KOPT-K1 (cell line): Measurements from ENCODE around the gene SEC24D.

Experiments
- H3K27ac ChIP-seq: fragments of 200-600 bp; sonication (generic); 2 replicates; pipeline ENCODE4 v1.5.1; 2016; ENCODE audit warnings: antibody characterized with exemption, mild to moderate bottlenecking, low read depth, low read length; ENCODE audit not compliant: poor library complexity, severe bottlenecking
- H3K36me3 ChIP-seq: fragments of 200-600 bp; sonication (generic); 2 replicates; pipeline ENCODE4 v1.5.1; 2017; ENCODE audit warnings: antibody characterized with exemption, mild to moderate bottlenecking, low read length, moderate library complexity; ENCODE audit not compliant: insufficient read depth
- H3K9me3 ChIP-seq: fragments of 200-600 bp; sonication (generic); 2 replicates; pipeline ENCODE4 v1.5.1; 2017; ENCODE audit warnings: antibody characterized with exemption, low read length, mild to moderate bottlenecking; ENCODE audit not compliant: insufficient read depth, poor library complexity, severe bottlenecking

Gene SEC24D

DNA sequence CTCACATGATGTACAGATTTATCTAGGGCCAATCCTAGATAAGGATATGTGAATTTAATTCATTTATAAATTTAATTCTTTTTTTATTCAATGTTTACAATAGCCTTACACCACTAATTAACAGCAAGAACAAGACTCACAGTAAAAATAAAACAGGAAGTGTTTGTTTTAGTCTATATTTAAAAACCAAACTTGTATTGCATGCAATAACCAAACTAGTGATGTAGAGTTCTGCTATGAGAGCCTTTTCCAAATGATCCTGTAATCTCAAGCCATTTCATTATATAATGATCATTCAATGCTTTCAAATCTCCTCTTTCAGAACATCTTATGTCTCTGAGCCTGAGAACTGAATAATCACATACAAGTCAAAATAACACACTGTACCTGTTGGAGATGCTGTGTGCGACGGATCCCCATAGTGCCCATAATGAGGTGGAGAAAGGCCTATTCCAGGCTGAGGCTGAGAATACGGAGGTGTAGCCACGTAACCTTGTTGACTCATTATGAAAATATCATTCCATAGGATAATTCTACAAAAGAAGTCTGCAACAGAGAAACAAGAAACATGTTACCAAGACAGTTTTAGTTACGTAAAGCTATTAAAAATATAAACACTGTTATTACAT, 2.6 kb downstream of the SEC24D start:
- Histone ChIP-seq H3K9me3 (no peaks in the 10 kb centered on the region), H3K36me3 (peaks cover 41% of the 10 kb centered on the region), H3K27ac (no peak overlapping the region)

DNA sequence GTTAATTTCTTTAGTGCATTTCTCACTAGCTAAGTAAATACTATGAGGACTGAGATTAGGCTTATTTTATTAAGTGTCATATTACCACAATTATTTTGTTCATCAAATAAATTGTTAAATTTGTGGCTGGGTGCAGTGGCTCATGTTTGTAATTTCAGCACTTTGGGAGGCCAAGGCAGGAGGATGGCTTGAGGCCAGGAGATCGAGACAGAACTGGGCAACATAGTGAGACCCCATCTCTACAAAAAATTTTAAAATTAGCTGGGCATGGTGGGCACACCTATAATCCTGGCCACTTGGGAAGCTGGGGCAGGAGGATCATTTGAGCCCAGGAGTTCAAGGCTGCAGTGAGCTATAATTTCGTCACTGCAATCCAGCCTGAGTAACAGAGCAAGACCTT, 6.8 kb downstream of the SEC24D start:
- Histone ChIP-seq H3K9me3 (no peaks in the 10 kb centered on the region), H3K27ac (no peak overlapping the region), H3K36me3 (peaks cover 56% of the 10 kb centered on the region)

- Histone ChIP-seq H3K36me3 (peaks cover 58% of the 10 kb centered on the region), H3K9me3 (no peaks in the 10 kb centered on the region), H3K27ac (no peak overlapping the region)
These were observed 9.0 kb downstream of the SEC24D start for GRCh38 chr4:118826723-118827444.

- peaks cover 50% of the 10 kb centered on the region for H3K36me3 ChIP-seq
- no peak overlapping the region for H3K27ac ChIP-seq
- H3K9me3 ChIP-seq = no peaks in the 10 kb centered on the region
These were observed 10.1 kb downstream of the SEC24D start for GRCh38 chr4:118825799-118826198.

GRCh38 chr4:118824141-118824540, 11.8 kb downstream of the SEC24D start:
- no peaks in the 10 kb centered on the region for H3K9me3 ChIP-seq
- H3K27ac ChIP-seq = no peak overlapping the region
- H3K36me3 ChIP-seq = peaks cover 44% of the 10 kb centered on the region

GRCh38 chr4:118823471-118823870, 12.5 kb downstream of the SEC24D start:
- H3K27ac ChIP-seq = no peak overlapping the region
- H3K36me3 ChIP-seq = peaks cover 38% of the 10 kb centered on the region
- no peaks in the 10 kb centered on the region for H3K9me3 ChIP-seq

DNA sequence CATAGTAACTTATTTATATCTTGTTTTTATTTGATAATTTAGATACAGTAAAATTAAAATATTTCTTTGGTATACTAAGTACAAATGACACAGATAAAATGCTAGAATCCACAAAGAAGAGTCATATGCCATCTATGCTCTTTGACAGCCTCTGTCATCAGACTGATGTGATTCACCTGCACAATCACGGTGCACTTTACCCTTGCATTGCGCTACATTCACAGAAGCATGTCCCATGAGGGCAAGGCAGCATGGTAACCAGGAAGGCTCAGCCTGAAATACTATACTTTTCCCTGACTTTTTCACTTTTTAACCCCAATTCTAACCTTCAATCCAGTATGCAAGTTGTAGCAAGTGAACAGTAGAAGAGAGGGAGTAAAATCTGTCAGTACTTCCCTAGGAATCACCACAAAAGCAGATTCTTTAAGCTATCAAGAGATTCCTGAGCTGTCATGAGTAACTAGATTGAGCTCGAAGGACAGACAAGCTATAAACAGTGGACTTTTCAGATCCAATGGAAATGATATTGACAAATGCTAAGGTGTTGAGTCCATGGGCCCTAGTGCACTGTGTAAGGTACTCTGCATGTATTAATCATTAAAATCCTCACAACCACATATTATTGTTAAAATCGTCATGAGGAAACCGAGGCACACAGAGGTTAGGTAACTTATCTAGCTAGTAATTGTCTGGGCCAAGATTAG, 14.2 kb downstream of the SEC24D start:
- H3K36me3 ChIP-seq = peaks cover 31% of the 10 kb centered on the region
- no peak overlapping the region for H3K27ac ChIP-seq
- no peaks in the 10 kb centered on the region for H3K9me3 ChIP-seq

DNA sequence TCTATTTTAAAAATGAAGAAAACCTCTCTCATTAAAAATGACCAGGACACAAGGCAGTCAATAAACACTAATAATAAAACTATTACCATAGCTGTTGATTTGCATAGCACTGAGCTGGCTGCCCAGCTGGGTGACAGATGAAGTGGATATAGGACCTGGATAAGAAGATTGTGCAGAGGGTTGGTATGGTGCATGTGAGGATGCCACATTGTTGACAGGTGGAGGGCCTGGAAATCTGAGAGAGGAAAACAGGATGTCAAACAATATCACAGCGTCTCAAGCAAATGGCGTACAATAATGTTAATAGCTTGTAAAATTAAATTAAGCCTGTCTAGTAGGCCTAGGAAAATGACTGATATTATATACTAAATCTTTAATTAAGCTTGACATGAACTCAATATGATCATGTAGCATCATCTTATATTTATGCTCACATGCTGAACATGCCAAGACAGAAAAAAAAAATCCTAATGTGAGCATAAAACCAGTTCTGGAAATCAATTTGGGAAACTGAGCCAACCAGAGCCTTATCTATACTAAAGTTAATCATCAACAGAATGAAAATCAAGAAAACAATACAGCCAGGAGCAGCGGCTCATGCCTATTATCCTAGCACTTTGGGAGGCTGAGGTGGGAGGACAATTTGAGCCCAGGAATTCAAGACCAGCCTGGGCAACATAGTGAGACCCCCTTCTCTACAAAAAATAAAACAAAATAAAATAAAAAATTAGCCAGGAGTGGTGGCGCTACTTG, 18.6 kb downstream of the SEC24D start:
- Histone ChIP-seq H3K9me3 (no peaks in the 10 kb centered on the region), H3K27ac (no peak overlapping the region), H3K36me3 (peaks cover 44% of the 10 kb centered on the region)

DNA sequence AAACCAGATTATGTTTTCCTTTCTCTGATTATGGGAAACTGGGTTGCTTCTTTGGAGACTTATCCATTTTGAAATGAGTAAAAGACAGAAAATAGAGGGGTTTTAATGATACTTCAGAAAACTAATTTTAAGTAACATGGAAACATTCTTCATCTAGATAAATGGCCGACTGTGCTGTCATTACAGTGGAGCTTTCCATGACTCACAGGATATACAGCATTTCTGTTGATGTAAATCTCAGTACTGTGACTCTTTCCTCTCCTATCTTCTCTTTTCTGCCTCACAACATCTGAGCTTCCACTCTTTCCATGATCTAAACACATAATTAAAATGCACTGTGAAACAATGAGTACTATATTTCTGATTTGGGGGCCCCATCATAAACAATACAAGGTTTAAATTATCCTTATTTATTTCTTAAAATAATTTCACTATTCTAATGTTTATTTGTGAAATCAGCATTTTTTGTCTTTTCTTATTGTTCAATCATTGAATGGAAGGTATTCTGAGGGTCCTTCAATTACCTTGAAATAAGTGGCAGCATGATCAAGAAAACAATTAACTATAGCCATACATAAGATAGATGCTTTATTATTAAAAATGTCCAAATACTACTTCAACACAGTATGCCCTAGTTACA, 19.3 kb downstream of the SEC24D start:
- H3K9me3 ChIP-seq = no peaks in the 10 kb centered on the region
- H3K27ac ChIP-seq = no peak overlapping the region
- H3K36me3 ChIP-seq = peaks cover 44% of the 10 kb centered on the region

- no peaks in the 10 kb centered on the region for H3K9me3 ChIP-seq
- no peak overlapping the region for H3K27ac ChIP-seq
- peaks cover 55% of the 10 kb centered on the region for H3K36me3 ChIP-seq
These were observed 21.0 kb downstream of the SEC24D start for GRCh38 chr4:118814891-118815290.

DNA sequence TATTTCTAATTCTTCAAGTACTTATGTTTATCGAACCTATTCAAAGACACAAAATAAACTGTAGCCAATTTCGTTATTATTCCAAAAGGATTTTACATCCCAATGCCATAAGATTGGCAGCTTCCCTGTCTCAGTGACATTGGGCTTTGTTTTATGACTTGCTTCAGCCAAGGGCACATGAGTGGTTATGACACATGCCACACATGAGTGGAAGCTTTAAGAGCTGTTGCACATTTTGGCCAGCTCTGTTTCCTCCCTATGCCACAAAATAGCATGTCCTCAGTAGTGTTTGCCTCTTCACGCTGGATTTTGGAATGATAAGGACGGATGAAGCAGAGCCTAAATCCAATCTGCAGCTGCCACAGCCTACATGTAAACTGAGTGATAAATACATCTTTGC, 21.9 kb downstream of the SEC24D start:
- H3K27ac ChIP-seq = no peak overlapping the region
- peaks cover 64% of the 10 kb centered on the region for H3K36me3 ChIP-seq
- no peaks in the 10 kb centered on the region for H3K9me3 ChIP-seq

- Histone ChIP-seq H3K9me3 (no peaks in the 10 kb centered on the region), H3K27ac (no peak overlapping the region), H3K36me3 (peaks cover 67% of the 10 kb centered on the region)
These were observed 22.4 kb downstream of the SEC24D start for GRCh38 chr4:118813561-118813960.

GRCh38 chr4:118811832-118812231, 24.1 kb downstream of the SEC24D start:
- Histone ChIP-seq H3K27ac (no peak overlapping the region), H3K9me3 (no peaks in the 10 kb centered on the region), H3K36me3 (peaks cover 73% of the 10 kb centered on the region)

DNA sequence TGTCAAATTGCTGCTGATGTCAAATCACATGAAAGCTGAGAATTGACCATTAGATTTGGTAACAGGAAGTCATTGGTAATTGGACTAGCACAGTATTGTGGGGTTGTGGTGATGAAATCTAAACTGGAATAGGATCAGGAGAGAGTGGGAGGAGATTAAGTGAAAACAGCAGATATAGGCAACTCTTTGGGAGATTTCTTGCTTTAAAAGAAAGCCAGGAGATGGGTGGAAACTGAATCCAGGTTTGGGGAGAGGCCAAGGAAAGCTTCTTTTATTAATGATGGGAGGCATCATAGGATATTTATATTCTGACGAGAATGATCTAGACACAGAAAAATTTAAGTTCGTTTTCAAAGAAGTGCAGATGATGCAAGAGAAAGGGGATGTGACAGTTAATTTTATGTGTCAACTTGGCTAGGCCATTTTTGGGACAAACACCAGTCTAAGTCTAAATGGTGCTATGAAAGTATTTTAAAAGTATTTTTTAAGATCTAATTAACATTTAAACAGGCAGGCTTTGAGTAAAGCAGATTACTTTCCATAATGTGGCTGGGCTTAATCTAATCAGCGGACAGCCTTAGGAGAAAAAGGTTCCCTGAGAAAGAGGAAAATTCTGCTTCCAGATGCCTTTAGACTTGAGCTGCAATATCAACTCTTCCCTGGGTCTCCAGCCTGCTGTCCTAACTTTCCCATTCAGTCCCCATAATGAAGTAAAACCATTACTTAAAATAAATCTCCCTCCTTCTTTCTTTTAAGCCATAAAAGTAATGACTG, 24.7 kb downstream of the SEC24D start:
- no peak overlapping the region for H3K27ac ChIP-seq
- H3K36me3 ChIP-seq = peaks cover 79% of the 10 kb centered on the region

More for the DNA sequence above, 24.7 kb downstream of the SEC24D start:
- H3K9me3 ChIP-seq = no peaks in the 10 kb centered on the region
